TTC549 (cell line): ENCODE results near the gene NPIPA8.
"Not testable (repeated sequence)": the region's sequence is repeated elsewhere in the genome, so short reads cannot be mapped to it uniquely, and the experiment has no call there.

Experiments
- FAIRE-seq: peaks from 2 replicates; lab custom pipeline; 2012; peaks lifted over from hg19 to GRCh38; lab: Jason Lieb, UNC

NPIPA8 gene

DNA sequence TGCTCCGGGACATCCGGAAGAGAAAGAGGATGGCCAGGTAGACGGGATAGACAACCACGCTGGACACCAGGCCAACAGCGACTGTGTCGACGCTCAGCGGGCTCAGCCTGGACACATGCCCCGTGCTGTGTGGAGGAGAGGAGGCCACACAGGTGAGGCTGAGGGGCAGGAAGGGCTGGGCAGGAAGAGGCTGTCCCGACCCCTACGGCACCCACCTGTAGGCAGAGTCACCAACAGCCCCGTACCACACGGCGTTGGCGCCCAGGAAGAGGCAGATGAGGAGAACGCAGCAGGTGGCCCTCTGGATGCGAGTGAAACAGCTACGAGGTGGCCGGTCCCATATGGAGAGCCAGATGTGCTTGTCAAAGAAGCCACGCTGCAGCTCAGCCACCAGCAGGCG is at the start of gene NPIPA8:
TSS of gene NPIPA8 (minus strand) at position 101 of the 400 bp plus-strand sequence. CDS start 4,074 bp downstream, outside the sequence.
- FAIRE-seq = not testable (repeated sequence)

DNA sequence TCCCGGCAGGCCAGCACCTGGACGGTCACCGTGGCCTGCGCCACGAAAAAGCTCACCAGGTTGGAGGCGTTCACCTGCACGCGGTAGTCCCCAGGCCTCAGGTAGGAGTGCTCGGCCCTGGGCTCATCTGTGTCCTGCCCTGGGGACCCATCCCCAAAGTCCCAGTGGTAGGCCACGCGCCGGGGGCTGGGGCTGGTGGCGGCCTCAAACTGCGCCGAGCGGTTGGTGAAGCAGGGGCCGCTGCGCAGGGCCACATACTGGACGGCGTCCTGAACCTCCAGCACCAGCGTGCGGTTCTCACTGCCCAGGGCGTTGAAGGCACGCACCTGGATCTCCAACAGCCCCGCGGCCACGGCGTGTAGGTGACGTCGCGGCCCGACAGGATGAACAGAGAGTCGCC is 48.7 kb upstream of the NPIPA8 start:
- not testable (repeated sequence) for FAIRE-seq

DNA sequence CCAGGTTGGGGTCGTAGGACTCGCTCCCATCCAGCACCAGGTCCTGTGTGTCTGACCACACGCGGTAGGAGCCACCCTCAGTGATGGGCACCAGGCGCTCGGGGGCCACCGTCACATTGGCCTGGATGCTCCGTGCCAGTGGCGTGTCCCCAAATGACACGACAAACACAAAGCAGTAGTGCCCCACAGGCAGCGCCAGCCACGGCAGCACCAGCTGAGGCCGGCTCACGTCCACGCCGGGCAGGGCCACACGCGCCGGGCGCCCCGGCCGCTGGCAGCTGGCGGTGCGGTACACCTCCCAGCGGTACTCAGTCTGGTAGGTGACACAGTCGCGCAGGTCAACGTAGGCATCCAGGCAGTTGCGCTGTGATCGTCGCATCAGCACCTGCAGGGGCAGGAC is 48.3 kb upstream of the NPIPA8 start:
- FAIRE-seq = not testable (repeated sequence)

DNA sequence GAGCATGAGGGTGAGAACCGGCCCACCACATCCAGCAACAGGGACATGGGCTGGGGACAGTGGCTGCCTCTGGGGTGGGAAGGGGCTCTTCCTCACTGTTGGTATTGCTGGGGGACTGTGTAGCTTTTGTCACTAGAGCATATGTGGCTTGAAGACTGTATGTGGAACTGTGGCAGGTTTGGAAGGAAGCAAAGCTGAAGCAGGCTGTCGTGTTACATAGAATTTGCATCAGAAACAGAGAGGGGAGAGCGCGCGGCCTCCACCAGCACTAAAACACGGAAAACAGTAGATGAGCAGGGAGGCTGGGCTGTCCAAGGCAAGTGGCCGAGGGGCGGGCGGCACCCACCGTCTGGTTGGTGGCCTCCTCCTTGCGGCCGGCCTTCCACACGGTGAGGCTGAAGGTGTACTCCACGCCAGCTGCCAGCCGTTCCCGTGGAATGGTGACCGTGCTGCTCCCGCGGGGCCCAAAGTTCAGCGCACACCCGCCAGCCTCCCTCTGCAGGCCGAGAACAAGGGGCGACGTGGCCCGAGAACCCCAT is 47.6 kb upstream of the NPIPA8 start:
- FAIRE-seq = not testable (repeated sequence)

DNA sequence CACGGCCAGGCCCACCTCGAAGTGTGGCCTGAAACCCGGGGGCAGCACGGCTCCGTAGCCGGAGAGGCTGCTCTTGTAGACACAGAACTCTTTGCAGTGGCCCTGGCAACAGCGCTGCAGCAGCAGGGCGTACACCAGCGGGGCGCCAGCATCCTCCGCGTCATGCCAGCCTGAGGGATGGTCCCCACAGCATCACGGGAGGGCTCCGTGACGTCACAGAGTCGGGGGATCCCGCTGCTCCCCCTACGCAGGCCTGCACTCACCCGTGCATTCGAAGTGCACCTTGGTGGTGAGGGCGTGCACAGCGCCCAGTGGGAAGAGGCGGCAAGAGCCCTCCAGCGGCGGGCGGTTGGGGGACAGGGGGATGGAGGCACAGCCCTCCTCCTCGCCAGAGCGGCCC is 46.2 kb upstream of the NPIPA8 start:
- FAIRE-seq = not testable (repeated sequence)

DNA sequence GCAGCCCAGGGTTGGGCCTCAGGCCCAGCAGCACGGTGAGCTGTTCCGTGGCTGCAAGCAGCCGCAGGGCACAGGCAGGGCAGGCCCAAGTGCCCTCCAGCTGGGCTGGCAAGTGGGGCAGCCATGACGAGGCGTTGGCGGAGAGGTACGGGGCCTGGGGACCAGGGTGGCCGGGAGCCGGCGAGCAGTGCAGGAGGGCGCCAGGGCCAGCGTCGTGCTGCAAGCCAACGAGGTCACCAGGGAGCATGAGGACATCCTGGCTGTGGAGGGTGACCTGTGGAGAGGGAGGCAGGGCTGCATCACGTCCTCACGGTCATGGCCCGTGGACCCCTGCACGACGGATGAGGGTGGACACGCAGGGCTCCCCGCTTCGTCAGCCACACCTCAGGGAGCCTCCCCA is 11.2 kb upstream of the NPIPA8 start:
- FAIRE-seq = not testable (repeated sequence)

DNA sequence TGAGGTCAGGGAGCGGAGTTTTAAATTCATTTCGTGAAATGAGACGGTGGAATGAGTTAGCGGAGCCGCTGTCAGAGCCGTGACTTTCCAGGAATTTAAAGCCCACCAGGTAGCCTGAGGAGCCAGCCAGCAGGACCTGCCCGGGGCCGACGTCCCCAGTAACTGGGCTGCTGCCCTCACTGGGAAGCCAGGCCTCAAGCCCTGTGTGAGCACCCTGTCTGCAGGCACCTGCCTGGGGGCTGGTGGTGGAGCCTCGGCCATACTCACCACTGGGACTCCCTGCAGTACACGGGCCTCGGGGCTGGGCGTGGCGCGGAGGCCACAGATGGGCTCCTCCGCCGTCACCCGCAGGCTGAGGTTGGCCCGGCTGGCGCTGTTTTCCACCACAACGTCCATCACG is 10.5 kb upstream of the NPIPA8 start:
- not testable (repeated sequence) for FAIRE-seq

DNA sequence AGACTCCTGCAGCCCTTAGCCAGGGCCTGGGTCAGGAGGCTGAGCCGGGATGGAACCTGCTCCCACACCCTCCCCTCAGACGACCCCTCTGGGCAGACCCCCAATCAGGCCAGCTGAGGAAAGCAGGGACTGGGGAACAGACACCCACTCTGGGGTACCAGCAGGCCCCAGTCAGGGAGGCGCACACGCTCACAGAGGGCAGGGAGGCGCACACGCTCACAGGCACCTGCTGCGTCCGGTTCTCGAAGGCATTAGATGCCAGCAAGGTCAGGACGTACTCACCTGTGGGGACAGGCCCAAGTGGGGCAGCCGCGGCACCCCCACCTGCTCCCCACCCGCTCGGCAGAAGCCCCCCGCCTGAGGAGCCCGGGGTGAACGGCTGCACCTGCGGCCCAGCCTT is 8.1 kb upstream of the NPIPA8 start:
- FAIRE-seq = not testable (repeated sequence)

DNA sequence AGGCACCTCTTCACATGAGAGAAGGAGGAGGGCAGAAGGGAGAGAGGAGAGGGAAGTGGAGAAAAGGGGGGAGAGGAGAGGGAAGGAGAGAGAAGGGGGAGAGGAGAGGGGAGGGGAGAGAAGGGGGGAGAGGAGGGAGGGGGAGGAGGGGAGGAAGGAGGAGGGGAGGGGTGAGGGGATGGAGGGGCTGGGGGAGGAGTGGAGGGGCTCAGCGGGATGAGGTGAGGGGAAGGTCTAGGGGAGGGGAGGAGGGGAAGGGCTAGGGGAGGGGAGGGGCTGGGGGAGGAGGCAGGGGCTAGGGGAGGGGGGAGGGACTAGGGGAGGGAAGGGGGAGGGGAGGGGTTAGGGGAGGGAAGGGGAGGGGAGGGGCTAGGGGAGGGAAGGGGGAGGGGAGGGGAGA is 5.5 kb upstream of the NPIPA8 start:
- FAIRE-seq = not testable (repeated sequence)

DNA sequence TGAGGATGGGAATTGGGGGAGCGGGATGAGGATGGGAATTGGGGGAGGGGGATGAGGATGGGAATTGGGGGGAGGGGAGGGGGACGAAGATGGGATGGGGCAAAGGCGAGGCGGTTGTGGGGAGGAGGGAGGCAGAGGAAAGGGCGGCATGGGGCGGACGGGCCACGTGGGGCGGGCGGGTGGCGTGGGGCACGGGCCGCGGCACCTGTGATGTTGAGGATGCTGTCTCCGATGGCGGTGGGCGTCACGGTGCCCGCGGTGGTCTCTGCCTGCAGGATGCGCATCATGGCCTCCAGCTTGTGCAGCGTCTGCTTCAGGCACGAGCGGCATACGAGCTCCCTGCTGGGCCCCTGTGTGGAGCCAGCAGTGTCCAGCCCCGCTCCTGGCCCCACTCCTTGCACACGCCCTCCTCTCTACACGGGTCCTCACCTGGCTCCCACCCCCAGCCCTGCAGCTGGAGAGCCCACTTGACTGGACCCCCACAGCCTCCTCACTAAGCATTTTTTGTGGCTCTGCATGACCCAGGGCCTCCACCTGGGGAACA is 5.0 kb upstream of the NPIPA8 start:
- not testable (repeated sequence) for FAIRE-seq

DNA sequence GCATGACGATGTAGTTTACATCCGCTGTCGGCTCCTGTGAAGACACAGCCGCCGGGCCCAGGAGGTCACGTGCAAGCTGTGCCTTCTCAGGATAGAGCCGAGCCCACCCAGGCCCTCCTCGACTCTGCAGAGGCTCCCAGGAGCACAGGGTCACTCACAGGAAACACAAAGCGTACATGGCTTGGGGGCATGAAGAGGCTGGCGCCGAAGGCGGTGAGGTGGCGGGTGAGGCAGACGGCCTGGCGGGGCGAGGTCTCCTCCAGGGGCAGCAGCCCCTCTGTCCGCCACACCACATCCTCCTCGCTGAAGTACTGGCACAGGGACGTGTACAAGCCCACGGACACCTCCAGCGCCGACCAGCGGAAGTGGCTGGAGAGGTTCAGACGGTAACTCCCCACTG is 2.7 kb upstream of the NPIPA8 start:
- not testable (repeated sequence) for FAIRE-seq

DNA sequence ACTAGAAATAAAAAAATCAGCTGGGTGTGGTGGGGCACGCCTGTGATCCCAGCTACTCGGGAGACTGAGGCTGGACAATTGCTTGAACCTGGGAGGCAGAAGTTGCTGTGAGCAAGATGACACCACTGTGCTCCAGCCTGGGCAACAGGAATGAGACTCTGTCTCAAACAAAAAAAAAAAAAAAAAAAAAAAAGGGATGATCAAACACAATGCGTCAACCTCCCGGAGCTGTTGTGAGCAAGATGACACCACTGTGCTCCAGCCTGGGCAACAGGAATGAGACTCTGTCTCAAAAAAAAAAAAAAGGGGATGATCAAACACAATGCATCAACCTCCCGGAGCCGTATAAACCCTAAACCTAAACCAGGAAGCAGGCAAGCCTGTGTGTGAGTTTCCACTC is 24.7 kb downstream of the NPIPA8 start:
- not testable (repeated sequence) for FAIRE-seq

DNA sequence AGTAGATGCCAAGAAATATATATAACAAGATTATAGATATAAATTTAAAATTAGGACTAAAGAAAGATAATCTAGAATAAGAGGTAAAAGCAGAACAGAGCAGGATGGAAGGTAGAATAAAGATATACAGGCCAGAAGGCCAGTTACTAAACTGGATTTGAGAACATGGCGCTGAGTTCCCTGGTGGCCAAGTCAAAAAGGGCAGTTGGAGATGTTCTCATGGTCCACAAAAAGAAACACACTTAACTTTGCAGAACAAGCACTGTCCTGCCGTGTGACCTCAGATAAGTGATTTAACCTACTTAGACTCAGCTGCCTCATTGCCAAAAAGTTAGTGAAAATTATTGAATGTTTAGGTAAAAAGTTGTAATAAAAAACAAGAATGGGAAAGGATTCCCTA is 27.4 kb downstream of the NPIPA8 start:
- FAIRE-seq = not testable (repeated sequence)

DNA sequence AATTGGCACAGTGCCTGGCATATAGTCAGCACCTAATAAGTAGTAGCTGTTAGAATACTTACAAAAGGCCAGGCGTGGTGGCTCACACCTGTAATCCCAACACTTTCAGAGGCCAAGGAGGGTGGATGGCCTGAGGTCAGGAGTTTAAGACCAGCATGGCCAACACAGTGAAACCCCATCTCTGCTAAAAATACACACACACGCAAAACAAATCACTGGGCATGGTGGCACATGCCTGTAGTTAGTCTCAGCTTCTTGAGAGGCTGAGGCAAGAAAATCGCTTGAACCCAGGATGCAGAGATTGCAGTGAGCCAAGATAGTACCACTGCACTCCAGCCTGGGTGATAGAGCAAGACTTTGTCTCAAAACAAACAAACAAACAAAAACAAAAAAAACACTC is 29.3 kb downstream of the NPIPA8 start:
- FAIRE-seq = not testable (repeated sequence)

DNA sequence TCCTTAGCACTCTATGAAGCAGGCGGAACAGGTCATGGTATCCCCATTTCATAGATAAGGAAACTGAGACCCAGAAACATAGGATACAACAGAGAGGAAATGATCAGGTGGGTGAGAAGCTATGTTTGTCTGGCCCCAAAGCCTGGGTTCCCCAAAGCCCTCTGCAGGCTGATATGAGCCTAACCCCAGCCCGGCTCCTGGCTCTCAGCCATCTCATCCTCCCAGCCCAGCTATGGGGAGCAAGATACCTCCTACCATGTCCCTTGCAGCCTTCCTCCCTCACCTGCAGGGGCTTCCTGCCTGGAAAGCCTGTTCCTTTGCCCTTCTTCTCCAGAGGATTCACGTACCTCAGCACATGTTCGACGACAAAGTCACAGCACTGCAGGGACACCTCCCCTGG is 30.5 kb downstream of the NPIPA8 start:
- FAIRE-seq = not testable (repeated sequence)

DNA sequence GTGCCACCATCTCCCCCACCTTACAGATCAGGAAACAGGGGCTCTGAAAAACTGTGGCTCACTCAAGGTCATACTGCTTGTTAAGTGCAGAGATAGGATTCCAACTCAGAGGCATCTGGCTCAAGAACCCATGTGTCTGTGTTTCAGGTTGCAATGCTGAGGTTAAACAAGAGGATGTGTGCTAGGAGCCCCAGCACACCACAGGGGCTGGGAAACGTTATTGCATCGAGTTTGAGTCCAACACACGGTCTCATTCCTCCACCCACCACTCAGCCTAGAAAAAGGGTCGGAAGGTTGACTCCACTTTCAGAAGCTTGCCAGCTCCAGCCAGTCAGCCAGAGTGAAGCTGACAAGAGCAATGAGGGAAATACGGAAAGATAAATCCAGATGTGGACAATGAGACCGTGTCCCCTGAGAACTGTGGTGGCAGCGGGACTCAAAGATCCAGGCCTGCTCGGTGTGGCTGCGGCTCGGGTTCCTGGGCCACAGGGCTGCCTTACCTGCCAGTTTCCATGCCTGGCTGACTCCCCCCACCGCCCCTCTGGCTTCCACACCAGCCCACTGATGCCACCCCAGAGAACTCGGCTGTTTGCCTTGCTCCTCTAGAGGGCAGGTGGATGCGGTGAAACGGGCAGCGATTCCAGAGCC is 33.4 kb downstream of the NPIPA8 start:
- not testable (repeated sequence) for FAIRE-seq

DNA sequence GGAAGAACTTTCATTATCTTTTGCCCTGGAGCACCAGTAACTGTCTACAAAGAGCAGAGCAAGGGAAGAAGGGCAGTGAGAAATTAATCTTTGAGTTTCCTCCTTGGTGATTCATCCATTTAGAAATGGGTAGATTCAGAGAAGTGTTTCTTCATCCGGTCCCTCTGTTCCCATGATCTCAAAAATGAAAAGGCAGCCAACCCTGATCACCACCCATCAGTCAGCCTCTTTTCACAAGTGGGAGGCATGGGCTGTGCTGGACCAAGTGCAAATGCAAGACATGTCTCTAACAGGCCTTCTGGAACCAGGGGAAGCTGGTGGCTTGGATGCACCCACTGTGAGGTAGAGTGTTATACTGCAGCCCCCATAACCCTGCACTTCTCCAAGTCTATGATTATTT is 38.8 kb downstream of the NPIPA8 start:
- FAIRE-seq = not testable (repeated sequence)

DNA sequence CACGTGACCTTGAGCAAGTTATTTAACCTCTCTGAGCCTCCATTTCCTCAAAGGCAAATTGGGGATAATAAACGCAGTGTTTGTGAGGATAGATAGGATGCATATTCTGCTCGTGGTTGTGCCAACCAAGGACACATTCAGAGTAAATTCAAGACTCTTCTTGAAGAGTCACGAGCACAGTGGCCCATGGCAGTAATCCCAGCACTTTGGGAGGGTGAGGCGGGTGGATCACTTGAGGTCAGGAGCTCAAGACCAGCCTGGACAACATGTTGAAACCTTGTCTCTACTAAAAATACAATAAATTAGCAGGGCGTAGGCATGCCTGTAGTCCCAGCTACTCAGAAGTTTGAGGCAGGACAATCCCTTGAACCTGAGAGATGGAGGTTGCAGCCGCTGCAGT is 39.6 kb downstream of the NPIPA8 start:
- FAIRE-seq = not testable (repeated sequence)

DNA sequence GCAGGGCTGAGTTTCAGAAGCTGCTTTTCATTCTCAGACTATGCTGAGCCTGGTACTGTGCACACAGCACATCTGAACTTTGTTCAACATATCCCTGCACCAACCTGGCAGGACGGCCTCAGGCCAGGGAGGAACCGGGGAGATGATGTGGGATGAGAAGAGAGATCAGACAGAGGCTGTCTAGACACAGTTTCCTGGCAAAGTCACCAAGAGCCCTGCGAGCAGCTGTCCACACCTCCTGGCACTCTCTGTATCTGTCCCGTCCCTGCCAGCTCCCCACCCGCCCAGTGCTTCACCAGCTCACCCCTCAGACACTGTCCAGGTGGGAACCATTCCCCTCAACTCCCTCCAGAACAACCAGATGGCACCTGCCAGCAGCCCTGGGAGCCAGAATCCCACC is 42.2 kb downstream of the NPIPA8 start:
- FAIRE-seq = not testable (repeated sequence)

DNA sequence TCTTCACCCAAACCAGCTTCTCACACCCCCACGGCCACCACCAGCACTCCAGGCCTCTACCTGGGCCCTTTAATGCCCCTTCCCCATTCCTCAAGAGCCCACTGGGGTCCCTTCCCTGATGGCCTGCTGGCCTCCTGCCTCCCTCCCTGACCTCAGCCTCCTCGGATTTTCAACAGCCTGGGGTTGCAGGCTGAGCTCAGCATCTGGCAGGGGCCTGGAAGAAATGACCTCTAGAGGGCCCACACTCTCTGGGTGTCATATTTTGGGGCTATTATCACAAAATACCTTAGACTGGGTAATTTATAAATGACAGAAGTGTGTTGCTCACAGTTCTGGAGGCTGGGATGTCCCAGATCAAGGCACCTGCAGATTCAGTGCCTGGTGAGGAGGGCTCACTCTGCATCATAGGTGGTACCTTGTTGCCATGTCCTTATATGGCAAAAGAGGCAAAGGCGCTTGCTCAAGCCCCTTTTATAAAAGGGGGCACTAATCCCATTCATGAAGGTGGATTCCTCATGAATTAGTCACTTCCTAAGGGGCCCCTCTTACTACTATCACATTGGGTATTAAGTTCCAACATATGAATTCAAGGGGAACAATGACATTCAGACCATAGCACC is 43.1 kb downstream of the NPIPA8 start:
- FAIRE-seq = not testable (repeated sequence)

DNA sequence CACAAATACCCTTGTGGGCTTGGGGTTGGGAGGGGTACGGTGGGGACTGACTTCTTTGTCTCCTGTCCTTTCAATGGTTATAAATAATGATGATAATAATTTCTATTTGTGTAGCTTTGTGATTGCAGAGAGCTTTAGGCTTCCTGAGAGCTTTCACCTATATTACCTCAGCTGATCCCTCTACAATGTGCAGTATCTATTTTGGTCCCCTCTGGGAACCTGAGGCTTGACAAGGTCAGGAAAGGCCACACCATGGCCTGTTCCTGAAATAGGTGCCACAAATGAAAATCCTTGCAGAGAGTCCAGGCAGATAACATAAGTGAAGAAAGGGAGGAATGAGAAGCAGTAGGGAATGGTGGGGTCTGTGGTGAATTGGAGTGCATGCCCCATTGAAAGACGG is 45.6 kb downstream of the NPIPA8 start:
- FAIRE-seq = not testable (repeated sequence)

DNA sequence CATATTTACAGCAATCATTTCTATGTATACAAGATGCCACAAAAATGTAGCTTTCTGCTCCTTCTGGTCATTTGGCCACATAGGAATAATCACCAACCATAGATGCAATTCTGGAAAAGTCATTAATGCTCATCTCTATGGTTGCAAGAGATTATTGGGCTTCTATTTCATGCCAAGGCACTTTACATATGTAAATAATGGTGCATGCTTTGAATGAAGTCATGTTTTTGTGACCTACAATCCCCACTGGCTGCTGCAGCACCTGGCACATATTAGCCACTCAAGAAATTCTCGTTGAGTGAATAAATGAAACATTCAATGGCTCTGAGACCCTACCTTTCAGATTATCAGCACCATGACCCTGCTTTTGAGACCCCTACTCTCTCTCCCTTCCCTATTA is 50.2 kb downstream of the NPIPA8 start:
- not testable (repeated sequence) for FAIRE-seq

DNA sequence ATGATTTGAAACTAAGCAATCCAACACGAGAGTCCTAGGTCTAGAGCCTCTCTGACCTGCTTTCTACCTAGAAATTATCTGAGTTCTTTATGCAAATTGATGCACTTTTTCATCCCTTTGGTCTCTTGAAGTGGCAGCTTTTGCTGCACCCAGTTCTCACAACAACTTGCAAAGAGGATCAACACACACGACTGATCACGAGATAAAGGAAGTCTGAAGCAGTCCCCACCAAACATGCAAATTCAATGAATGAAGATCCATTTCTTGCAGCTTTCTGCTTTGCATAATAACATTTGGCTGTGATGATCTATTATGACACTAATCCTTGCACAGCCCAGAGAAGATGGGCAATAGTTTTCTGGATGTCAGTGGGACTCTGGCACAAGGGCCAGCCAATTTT is 56.2 kb downstream of the NPIPA8 start:
- FAIRE-seq = not testable (repeated sequence)
